Embryonic facial prominence (tissue), 1 donor: ENCODE measurements around the gene PIP4K2C.

Experiments used
- DNase-seq: peaks from one replicate; pipeline ENCODE4 v3.0.0-alpha.2; 2016; ENCODE audit errors: extremely low spot score

Gene PIP4K2C

GRCh38 chr12:57621497-57622292, 30.7 kb downstream of the PIP4K2C start:
- DNase-seq, result no peak

GRCh38 chr12:57622293-57623245, 31.6 kb downstream of the PIP4K2C start:
- no peak for DNase-seq

GRCh38 chr12:57623385-57623784, 32.4 kb downstream of the PIP4K2C start:
- DNase-seq, result no peak

GRCh38 chr12:57623811-57624390, 32.9 kb downstream of the PIP4K2C start:
- no peak for DNase-seq

GRCh38 chr12:57624441-57625220, 33.6 kb downstream of the PIP4K2C start:
- no peak for DNase-seq

- DNase-seq, result no peak
These were observed 34.5 kb downstream of the PIP4K2C start for GRCh38 chr12:57625261-57626032.

GRCh38 chr12:57626111-57626920, 35.3 kb downstream of the PIP4K2C start:
- DNase-seq, result no peak

- DNase-seq, result no peak
These were observed 36.0 kb downstream of the PIP4K2C start for GRCh38 chr12:57626921-57627445.

GRCh38 chr12:57627501-57628279, 36.7 kb downstream of the PIP4K2C start:
- DNase-seq, result no peak

GRCh38 chr12:57628280-57629191, 37.5 kb downstream of the PIP4K2C start:
- no peak for DNase-seq

GRCh38 chr12:57629897-57630471, 39.0 kb downstream of the PIP4K2C start:
- no peak for DNase-seq

- no peak for DNase-seq
These were observed 40.0 kb downstream of the PIP4K2C start for GRCh38 chr12:57630891-57631433.

GRCh38 chr12:57631566-57632072, 40.6 kb downstream of the PIP4K2C start:
- no peak for DNase-seq

GRCh38 chr12:57632073-57632957, 41.3 kb downstream of the PIP4K2C start:
- no peak for DNase-seq

GRCh38 chr12:57632958-57633840, 42.2 kb downstream of the PIP4K2C start, which contains the start of gene B4GALNT1:
TSS of gene B4GALNT1 (minus strand) at chr12:57633201. CDS start at chr12:57632132, 1,069 bp downstream.
- DNase-seq, result no peak
